Amniotic stem cell (primary cell): Measurements from ENCODE around the gene LRMDA.

Source experiments
- DNase-seq: peaks from one replicate; lab custom pipeline; 2025; lab: John Stamatoyannopoulos, UW

The LRMDA gene

DNA sequence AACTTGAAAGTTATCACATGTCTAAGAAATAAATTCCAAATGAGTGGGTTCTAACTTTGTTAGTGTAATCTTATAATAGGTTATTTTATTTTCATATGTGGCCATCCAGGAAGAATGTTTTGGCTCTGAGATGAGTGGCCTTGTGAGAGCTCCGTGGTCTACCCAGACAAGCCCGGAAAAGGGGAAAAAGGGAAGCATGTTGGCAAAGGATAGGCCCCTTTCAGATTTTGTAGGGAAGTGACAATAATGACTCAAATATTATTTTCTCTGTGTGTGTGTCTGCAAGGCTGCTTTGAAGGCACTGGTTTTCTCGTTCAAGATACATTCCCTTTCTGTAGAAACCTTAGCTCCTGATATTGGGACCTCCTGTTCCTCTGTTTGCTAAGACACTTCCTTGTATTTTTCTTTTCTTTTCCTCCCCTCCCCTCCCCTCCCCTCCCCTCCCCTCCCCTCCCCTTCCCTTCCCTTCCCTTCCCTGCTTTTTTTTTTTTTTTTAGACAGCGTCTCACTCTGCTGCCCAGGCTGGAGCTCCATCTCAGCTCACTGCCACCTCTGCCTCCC, 240.8 kb downstream of the LRMDA start:
- DNase-seq: no peak

DNA sequence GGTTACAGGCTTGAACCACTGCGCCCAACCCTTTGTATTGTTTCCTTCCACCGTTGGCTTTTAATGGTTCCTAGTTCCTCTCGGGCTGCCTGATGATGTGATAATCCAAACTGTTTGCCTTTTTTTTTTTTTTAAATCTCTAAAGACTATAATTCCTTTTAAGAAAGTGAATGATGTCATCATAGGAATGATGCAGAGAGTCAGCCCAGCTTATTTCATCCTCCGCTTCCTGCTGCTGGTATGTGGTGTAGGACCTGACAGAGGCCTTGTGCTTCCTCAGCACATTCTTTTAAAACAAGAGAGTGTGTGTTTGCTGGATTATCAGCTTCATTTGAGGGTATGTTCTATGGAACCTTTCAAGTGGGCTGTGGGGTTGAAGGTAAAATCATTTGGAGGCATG, 241.4 kb downstream of the LRMDA start:
- DNase-seq: no peak

DNA sequence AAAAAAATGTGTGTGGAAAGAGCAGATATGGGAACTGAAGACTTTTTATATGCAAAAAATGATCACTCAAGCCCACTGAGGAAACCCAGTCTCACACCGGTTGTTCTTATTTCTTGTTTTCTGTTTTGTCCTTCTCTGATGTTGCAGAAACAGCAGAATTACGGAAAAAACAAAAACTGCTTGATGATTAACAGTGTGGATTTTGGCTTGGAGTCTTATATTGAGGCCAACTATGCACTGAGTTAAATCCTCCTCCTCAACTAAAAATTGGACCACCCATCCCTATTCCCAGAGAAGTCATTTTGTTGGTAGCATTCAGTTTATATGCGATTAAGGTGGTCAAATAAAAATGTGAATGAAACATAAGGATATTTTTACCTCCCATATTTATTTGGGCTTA, 246.1 kb downstream of the LRMDA start:
- DNase-seq: no peak

DNA sequence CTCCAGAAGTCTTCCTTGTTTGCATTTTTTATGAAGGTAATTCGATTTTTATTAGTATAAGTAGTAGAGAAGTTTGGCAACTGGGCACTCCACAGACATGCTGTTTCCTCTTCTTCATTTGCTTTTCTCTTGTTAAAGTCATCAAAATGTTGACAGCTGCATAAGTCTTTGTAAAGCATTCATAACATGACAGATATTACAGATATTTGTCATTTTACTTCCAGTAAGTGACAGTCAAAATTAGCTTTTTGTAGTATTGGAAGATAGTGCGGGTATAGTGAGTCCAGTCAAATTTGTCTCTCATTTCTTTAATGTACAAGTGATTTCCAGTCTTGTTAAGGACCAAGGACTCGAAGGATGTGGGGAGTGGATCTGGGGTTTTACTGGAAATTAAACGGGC, 247.1 kb downstream of the LRMDA start:
- DNase-seq: no peak

DNA sequence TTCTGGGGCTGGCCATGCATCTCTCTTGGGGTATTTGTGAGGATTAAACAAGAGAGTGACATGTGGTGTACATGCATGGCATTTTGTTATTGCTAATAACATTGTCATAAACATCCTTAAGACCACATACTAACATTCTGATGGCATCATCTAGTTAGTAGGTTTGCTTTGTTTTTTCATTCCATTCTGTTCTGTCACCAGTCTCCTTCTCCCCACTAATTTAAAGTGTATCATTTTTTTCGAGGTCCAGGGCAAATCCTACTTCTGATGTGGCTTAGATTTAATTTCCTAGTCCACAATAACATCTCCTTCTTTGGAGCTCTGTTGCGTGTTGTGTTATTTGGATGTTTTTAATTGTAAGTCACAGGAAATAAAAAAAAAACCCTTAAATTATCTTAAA, 248.1 kb downstream of the LRMDA start:
- DNase-seq: no peak

DNA sequence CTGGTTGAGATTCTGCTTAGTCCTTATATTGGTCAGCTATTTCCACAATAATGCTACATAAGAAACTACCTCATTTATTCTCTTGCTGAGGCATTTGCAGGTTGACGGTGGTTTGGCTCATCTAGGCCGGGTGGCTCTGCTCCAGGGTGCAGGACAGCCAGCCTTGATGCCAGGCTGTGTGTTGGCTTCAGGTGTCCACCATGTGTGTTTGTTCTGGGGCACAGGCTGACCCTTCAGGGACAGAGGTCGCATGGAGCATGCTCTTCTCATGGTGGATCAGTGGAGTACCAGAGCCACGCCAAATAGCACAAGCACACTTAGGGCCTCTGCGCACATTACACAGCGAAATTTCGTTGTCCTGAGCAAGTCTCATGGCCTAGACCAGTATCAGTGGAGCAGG, 249.9 kb downstream of the LRMDA start:
- DNase-seq: no peak

DNA sequence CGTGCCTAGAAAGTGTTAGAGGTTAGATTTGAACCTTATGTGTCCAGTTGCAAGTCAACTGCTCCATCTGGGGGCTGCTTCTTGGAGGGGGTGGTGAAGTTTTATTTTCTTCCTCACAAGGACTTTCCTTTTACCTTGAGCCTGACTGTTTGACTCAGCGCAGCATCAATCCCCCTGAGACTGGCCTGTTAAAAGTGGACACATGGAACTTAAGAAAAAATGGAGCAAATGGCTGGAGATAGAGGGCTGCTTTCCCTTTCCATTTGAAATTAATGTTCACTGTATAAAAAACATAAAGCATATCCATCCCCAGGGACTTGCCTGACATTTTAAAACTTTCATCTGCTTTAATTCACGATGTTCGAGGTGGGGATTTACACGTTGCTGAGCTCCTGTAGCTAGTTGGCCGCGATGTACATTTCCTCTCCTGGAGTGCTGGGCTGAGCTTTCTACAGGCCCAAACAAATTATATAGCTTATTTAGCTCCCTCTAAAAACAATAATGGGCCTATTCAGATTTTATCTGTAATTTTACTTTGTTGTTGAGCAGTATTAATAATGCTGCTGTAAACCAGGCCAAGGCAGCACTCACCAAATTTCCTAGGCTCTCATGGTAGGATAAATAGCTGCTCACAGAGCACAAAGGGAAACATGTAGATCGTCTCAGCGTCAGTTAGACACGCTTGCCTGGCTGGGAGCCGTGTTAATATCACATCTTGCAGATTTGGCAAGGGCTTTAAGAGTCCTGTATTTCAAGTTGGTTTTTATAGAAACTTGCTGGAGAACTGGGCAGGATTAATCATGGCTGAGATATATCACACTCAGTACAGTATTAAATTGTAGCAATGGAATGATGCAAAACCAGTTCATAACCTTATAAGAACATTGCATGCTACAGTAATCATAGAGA, 251.5 kb downstream of the LRMDA start:
- no peak for DNase-seq

DNA sequence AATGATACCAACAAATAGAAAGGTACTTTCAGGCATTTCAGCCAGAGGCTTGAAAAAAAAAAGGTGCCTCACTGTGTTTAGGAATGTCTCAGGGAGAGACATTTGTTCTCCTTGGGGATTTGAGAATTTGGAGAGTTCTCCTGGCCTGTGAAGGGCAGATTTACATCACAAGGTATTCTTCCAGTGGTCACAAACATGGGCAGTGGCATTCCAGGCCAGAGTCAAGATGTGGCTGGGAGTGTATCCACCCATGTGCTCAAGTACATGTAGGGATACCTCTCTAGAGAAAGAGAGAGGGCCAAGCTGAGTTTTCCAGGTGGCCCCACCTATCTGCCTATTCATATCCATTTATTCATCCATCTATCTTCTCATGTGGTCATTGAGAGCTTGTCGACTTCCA, 253.8 kb downstream of the LRMDA start:
- no peak for DNase-seq

DNA sequence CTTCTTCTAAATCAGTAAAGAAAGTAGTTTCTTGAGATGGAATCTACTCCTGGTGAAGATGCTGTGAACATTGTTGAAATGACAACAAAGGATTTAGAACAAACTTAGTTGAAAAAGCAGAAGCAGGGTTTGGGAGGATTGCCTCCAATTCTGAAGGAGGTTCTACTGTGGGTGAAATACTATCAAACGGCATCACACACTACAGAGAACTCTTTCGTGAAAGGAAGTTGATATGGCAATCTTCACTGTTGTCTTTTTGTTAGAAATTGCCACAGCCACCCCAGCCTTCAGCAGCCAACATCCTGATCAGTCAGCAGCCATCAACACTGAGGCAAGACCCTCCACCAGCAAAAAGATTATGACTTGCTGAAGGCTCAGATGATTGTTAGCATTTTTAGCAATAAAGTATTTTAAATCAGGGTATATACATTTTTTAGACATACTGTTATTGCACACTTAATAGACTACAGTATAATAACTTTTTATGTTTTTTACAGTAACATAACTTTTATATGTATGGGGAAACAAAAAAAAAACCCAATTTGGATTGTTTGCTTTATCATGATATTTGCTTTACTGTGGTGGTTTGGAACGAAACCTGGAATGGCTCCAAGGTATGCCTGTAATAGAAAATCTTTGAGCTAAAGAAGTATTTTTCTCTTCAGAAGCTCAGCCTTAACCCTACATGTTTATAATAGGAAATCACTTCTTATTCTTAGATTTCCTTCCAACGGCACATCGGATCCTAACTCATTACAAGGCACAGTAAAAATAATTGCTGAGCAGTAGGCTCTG, 257.3 kb downstream of the LRMDA start:
- DNase-seq: no peak

DNA sequence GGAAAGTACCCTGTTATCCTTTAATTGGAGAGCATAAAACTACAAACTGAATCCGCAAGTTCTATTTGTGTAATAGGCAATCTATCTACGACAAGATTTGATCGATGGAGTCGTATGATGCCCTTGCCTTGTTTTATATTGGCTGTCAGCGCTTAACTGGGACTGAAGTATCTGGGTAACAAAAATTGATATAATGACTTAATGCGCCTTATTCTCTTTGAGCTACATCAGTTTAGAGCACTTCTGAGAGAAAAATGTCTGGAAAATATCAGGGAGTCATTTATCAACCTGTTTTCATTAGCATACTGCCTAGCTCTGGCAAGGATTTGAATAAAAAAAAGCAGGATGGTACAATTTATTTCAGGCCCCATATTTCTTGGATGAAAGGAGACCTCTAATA, 262.1 kb downstream of the LRMDA start:
- no peak for DNase-seq

DNA sequence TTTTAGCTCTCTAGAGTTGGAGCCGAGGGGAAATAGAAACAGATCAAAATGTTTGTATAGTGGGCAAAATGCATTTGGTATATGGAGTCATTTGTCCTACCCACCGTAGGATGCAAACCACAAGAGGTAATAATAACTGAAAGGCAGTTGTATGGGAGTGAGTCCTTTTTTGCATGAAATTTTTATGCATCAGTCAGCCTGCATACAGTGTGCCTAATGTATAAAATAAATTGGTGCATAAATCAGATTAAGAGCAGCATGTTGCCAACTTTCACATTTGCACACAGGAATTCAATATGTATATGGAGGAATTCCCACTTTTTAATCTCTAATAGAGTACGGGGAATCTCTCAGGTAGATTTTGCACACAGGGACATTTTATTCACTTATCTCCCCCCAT, 262.8 kb downstream of the LRMDA start:
- DNase-seq: no peak

DNA sequence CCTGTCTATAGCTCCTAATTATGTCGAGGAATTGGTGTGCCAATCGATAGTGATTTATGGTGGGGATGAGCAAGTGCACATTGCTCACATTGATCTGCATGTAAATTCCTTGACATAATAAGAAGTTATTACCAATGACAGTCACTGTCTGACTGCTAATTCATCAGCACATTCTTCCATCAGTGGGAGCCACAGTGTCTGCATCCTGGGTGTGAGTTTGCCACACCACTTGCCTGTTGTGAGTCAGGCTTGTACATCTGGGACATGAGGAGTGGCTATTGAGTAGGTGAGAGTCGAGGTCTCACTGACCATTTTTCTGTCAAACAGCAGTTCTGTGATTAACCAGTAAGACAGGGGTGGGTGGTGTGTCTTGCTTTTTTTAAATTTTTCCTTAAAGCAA, 263.4 kb downstream of the LRMDA start:
- DNase-seq: no peak

DNA sequence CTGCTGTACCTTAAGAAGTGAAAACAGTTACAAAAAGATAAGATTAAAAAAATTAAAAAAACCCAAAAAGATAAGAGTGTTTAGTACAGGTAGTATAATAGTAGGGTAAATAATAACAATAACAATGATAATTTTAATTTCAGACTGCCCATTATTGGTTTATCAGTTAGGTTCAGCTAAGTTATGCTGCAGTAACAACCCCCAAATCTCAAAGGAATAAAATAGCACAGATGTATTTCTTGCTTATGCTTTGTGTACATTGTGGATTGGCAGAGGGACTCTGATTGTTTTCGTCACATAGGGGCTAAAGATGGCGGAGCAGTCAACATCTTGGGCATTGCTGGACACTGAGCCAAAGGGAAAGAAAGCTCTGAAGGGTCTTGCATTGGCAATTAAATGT, 264.6 kb downstream of the LRMDA start:
- no peak for DNase-seq

DNA sequence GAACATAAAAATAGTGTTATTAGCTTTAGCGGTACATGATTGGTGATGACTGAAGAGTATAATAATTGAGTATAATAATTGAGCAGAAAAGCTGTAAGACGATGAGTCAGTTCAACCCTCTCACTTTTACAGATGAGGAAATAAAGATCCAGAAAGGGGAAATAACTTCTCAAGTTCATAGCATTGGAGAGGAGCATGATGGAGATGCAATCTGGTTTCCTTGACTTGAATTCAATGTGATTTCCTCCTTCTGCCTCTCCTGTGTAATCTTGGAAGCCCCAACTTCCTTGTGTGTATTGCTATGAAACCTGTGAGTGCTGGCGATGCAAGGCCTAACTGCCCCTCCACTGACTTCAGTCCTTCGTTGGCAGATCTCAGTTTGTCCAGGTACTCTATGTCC, 265.1 kb downstream of the LRMDA start:
- DNase-seq: no peak

DNA sequence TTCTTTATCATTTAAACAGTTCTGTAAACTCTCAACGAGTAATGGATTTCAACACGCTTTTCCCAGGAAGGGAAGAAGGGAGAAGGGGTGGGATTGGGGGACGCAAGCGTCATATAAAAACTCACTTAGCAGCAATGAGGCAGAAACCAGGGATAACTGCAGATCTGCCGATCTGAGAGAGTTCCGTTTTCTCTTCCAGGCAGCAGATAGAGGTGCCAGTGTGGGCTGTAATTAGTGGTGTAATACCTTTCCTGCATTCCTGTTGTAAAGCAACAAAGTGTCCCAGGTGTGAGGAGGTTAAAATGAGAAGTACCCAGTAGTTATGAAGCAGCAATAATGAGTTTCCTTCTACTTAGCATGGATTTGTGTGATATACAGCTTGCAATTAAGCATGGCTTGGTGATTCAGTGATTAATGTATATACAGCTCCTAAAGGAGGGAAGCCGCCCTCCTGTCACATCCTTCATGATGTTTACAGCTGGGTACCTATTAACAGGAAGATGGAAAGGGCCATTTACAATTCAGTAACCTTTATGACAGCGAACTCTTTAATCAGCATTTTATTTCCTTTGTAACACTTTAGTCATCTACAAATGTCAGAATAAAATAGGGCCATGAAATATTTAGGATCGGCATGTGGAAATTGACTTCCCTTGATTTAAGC, 271.9 kb downstream of the LRMDA start:
- DNase-seq: no peak

DNA sequence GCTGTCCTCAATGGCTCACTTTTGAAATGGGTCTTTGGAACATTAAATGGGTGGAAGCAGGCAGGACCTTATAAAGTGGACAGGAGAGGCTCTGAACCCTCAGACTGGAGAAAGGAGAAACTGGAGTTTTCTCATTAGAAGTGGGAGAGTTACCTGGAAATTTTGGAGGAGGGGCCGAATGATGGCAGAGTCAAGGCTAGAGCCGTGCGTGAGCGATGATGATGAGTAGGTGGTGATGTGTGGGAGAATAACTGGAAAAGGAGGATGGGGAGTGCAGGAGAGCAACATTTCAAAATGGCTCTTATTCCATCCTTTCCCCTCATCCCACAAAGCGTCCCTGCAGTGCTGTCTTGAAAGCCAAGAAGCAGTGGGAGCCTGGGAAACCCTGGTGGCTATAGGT, 274.0 kb downstream of the LRMDA start:
- no peak for DNase-seq

DNA sequence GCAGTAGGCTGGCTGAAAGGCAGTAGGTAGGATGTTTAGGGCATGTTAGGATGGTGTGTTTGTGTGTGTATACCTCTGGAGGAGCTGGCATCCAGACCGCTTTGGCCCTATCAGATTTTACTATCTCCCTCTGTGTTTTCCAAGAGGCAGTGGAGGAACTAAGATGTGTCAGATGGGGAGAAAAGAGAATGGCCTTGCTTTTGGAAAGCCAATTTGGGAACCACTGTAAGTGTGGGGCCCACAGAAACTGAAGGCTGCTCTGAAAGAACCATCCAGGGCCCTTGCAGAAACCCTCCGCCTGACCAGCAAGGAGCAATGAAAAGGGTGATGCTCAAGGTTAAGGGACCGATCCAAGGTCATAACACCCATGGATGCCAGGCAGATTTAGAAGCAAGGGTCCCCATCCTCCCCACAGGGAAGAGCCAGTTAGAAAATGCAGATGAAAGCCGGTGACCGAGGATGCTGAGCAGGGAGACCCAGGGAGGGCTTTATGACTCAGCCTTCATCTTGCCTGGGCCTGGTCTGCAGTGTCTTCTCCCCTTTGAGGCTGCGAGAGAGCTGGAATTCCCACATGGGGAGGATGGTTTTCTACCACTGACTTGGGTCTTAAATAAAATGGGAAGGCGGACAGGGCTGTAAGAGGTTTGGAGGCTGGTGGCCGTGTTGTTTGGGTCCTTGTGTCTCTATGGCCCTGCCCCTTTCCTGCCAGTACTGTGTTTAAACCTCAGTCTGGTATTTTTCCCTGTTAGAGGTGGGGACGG, 275.8 kb downstream of the LRMDA start:
- DNase-seq: no peak

DNA sequence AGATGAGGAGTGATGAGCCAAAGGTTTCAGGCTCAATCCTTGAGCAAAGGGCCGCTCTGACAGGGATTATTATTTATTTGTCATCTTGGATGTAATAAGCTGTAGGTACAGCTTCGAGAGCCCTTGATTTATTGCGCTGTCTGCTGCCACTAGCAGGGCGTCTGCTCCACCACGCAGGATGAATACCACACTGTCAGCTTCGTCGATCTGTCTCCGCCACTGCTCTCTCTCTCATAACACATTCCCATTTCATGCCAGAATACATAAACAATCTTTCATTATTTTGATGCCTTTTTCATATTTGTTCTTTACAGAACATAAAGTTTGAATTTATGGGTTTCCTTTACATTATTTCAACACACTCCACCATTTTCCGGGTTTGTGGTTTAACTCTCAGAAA, 276.6 kb downstream of the LRMDA start:
- no peak for DNase-seq

DNA sequence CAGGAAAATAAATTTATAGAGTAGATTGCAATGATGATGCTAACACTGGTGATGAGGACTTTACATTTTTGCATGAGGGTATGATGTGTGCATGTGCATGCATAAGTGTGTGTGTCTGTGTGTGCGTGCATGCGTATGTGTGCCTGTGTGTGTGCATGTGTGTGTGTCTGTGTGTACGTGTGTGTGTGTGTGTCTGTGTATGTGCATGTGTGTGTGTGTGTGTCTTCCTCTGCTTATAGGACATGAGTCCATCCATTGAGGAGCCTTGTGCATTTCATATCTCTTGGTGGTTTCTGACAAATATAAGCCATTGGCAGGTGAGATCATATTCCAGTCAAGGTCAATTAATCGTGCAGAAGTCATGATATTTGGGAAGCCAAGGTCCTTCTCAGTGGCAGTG, 277.8 kb downstream of the LRMDA start:
- no peak for DNase-seq

DNA sequence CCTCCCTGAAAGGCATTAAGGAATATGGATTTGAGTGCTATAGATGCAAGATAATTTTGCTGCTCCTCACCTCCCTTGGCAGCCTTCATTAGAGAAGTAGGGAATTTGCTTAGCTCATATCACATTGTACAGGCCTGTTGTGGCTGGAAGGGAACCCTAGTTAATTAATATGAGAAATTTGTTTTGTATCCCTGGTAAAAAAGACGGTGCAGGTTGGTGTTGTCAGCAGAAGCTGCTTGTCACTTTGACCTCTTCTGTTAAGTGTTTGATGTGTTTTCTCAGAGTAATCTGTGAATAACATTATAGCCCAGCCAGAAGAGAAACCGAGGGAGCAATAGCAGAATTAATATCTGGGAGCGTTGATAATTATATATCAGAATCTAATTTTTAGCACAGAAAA, 278.4 kb downstream of the LRMDA start:
- no peak for DNase-seq

DNA sequence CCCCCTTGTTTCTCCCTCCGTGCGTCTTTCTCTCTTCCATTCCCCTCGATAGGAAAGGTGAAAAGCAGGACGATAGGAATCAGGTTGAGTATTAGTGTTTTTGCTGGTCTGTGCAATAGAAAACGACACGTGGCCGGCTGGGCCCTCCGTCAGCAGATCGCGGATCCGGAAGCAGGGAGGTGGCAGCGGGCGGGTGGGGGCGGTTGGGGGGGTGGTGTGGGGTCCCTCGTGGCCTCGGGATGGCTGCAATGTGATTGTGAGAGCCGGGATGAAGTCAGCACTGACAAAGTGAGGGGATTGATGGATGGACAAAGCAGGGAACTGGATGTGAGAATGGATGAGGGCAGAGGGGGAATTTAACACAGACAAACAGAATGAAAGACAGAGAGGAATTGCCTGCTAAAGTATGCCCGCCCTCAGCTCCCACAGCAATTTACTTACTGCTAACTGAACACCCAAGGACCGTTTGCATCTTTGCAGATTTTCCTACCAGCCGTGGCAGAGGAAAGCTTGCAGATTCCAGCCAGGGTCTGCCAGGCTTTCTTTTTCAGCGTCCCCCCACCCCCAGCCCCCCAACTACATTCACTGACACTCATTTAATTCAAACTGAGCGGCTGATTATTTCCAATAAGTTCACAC, 280.9 kb downstream of the LRMDA start:
- no peak for DNase-seq
